ENCODE measurements around the gene NCR3LG1.

NCR3LG1 gene

GRCh38 chr11:17395554-17395961, 44.0 kb downstream of the NCR3LG1 start:
- DNase-seq = no peak

GRCh38 chr11:17395978-17396377, 44.4 kb downstream of the NCR3LG1 start:
- no peak for DNase-seq

GRCh38 chr11:17396598-17397310, 45.2 kb downstream of the NCR3LG1 start:
- DNase-seq = no peak

- no peak for DNase-seq
Observed at GRCh38 chr11:17397311-17398002, 45.9 kb downstream of the NCR3LG1 start.

- no peak for DNase-seq
Observed at GRCh38 chr11:17399236-17399635, 47.6 kb downstream of the NCR3LG1 start.

- no peak for DNase-seq
Observed at GRCh38 chr11:17400048-17400775, 48.6 kb downstream of the NCR3LG1 start.

GRCh38 chr11:17401316-17401715, 49.7 kb downstream of the NCR3LG1 start:
- no peak for DNase-seq

GRCh38 chr11:17401841-17402240, 50.2 kb downstream of the NCR3LG1 start:
- no peak for DNase-seq

GRCh38 chr11:17402486-17402885, 50.9 kb downstream of the NCR3LG1 start:
- no peak for DNase-seq

GRCh38 chr11:17403980-17404759, 52.6 kb downstream of the NCR3LG1 start:
- no peak for DNase-seq

GRCh38 chr11:17405232-17406005, 53.8 kb downstream of the NCR3LG1 start:
- no peak for DNase-seq

GRCh38 chr11:17406082-17406817, 54.6 kb downstream of the NCR3LG1 start:
- no peak for DNase-seq

GRCh38 chr11:17406818-17407149, 55.2 kb downstream of the NCR3LG1 start:
- no peak for DNase-seq

- no peak for DNase-seq
Observed at GRCh38 chr11:17407575-17407974, 56.0 kb downstream of the NCR3LG1 start.

GRCh38 chr11:17408026-17408425, 56.4 kb downstream of the NCR3LG1 start:
- DNase-seq = no peak

- no peak for DNase-seq
Observed at GRCh38 chr11:17408641-17409040, 57.0 kb downstream of the NCR3LG1 start.

- no peak for DNase-seq
Observed at GRCh38 chr11:17410606-17411379, 59.2 kb downstream of the NCR3LG1 start.

GRCh38 chr11:17411418-17411817, 59.8 kb downstream of the NCR3LG1 start:
- DNase-seq = no peak

- DNase-seq = peak; percentile 31
Observed at GRCh38 chr11:17412488-17413180, 61.0 kb downstream of the NCR3LG1 start.

All from hematopoietic multipotent progenitor cell treated with erythropoietin and hydrocortisone succinate and interleukin-3 and kit ligand, for 4 days (in vitro differentiated cells).